Cerebellar cortex (tissue), 1 donor: ENCODE measurements around the gene SLC25A2.
"Not testable (repeated sequence)": the region's sequence is repeated elsewhere in the genome, so short reads cannot be mapped to it uniquely, and the experiment has no call there.

Experiments used
- DNase-seq: peaks from one replicate; pipeline ENCODE4 v3.0.0-alpha.2; 2015; ENCODE audit warnings: low spot score

SLC25A2 gene

DNA sequence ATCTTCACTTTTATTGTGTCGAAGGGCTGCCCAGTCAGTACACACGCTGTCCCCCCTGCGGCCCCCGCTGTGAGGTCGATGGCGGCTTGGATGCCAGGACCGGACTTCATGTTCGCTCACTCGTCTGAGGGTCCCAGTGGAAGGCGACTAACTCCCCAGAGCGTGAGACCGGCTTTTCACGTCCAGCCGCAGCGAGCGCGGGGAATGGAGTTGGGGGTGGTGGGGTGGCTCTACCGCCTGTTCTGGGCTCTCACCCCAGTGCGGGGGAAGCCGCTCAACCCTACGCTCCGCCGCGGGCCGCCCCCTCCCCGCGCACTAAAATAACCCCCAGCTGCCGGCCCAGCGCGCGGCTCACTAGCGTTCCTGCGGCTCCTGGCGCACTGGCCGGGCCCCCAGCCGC lies at the start of gene SLC25A2:
Gene SLC25A2, minus strand, starts transcription at position 294 of the 400 bp plus-strand sequence. Its CDS starts 184 bp downstream, at position 110.
- no peak for DNase-seq

DNA sequence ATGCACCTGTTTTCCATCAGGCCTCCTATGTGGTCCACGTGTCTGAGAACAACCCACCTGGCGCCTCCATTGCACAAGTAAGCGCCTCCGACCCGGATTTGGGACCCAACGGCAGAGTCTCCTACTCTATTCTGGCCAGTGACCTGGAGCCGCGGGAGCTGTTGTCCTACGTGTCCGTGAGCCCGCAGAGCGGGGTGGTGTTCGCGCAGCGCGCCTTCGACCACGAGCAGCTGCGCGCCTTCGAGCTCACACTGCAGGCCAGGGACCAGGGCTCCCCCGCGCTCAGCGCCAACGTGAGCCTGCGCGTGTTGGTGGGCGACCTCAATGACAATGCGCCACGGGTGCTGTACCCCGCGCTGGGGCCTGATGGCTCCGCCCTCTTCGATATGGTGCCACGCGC lies 47.7 kb upstream of the SLC25A2 start:
- no peak for DNase-seq

DNA sequence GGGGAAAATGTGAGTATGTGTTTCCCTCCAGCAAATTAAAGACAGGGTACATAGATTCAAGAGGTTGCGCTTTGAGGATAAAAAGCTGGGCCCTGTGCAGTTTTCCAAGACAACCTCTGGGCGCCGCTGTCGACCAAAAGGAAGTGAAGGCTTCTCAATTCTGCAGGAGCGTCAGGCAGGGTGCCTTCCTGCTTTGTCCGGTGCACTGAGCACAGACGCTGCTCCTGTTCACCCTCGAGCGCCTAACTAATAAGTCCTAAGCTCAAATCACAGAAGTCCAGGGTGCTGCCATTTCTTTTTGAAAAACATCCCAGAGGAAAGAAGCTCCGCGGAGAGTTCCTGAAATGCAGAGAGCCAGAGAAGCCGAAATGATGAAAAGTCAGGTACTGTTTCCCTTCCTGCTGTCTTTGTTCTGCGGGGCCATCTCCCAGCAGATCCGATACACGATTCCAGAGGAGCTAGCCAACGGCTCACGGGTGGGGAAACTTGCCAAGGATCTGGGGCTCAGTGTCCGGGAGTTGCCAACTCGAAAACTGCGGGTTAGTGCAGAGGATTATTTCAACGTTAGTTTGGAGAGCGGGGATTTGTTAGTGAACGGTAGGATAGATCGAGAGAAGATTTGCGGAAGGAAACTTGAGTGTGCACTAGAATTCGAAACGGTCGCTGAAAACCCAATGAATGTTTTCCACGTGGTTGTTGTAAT lies 46.2 kb upstream of the SLC25A2 start, which contains the start of gene PCDHGB1:
Gene PCDHGB1, plus strand, starts transcription at position 183 of the 703 bp plus-strand sequence. Its CDS starts 162 bp downstream, at position 345.
- peak; percentile 48 for DNase-seq

DNA sequence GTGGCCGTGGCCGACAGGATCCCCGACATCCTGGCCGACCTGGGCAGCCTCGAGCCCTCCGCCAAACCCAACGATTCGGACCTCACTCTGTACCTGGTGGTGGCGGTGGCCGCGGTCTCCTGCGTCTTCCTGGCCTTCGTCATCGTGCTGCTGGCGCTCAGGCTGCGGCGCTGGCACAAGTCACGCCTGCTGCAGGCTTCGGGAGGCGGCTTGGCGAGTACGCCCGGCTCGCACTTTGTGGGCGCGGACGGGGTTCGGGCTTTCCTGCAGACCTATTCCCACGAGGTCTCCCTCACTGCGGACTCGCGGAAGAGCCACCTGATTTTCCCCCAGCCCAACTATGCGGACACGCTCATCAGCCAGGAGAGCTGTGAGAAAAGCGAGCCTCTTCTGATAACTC lies 42.2 kb upstream of the SLC25A2 start:
- DNase-seq, result not testable (repeated sequence)

DNA sequence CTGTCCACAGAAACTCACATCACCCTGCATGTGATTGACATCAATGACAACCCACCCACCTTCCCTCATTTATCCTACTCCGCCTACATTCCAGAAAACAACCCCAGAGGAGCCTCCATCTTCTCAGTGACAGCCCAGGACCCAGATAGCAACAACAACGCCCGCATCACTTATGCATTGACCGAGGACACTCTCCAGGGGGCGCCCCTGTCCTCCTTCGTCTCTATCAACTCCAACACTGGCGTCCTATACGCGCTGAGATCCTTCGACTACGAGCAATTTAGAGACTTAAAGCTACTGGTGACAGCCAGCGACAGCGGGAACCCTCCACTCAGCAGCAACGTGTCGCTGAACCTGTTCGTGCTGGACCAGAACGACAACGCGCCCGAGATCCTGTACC lies 41.5 kb upstream of the SLC25A2 start:
- no peak for DNase-seq

DNA sequence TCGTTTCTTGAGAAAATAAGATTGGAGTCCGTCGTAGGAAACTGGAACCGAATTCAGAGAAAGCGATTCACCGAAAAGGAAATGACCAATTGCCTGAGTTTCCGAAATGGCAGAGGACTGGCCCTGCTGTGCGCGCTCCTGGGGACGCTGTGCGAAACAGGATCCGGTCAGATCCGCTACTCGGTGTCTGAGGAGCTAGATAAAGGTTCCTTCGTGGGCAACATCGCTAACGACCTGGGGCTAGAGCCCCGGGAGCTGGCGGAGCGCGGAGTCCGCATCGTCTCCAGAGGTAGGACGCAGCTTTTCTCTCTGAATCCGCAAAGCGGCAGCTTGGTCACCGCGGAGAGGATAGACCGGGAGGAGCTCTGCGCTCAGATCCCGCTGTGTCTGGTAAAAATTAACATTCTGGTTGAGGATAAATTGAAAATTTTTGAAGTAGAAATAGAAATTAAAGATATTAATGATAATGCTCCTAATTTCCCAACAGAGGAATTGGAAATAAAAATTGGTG lies 40.2 kb upstream of the SLC25A2 start:
- DNase-seq, result no peak

DNA sequence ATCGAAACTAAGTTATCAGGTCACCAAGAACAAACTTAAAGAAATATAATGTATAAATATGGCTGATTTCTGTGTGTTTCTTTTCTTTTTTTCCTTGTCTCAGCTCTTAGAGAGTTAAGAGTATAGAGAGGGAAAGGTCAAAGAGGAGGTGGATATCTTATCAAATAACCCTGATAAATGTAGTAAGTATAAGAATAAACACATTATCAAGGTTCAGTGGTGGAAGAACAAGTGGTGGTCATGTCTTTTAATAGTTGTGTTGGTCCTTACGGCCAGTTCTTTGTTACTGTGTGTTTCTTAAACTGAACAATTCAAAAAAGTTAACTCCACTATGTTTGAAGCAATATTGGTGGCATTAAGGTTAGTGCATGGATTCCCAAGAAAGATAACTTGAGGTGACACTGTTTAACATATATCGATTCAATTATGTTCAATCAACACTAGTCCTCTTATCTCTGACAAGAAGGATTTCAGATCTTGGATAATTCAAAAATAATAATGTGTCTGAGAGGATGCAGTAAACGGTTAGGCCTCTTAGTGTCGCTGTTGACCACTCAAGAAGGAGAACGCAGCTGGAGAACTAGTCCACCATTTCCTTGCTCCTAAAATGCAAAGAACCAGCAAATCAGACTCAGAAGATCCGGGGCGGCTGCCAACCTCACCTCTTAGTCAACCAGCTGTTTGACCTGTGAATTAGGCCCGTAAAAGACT lies 39.5 kb upstream of the SLC25A2 start, which contains the start of gene PCDHGA3:
Gene PCDHGA3, plus strand, starts transcription at position 588 of the 711 bp plus-strand sequence. CDS start 205 bp downstream, outside the sequence.
- peak; percentile 12 for DNase-seq

DNA sequence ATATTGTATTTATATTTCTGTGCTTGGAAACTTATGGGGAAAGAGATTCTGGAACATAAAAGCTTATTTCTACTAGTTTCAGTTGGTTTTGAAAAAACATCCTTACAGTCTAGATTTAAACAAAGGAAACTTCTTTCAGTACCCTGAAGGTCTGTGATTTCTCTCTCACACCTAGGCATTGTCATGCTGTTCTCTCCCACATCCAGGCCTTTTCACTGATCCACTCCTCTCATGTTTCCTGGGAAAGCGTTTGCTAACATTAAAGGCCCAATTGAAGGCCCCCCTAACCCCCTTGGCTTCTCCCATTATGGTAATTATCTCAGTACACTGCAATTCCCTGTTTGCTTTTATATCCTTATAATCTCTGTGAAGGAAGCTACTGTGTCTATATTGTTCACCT lies 38.9 kb upstream of the SLC25A2 start:
- no peak for DNase-seq

DNA sequence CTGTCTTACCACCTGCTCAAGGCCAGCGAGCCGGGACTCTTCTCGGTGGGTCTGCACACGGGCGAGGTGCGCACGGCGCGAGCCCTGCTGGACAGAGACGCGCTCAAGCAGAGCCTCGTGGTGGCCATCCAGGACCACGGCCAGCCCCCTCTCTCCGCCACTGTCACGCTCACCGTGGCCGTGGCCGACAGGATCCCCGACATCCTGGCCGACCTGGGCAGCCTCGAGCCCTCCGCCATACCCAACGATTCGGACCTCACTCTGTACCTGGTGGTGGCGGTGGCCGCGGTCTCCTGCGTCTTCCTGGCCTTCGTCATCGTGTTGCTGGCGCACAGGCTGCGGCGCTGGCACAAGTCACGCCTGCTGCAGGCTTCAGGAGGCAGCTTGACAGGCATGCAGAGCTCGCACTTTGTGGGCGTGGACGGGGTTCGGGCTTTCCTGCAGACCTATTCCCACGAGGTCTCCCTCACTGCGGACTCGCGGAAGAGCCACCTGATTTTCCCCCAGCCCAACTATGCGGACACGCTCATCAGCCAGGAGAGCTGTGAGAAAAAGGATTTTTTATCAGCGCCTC lies 37.0 kb upstream of the SLC25A2 start:
- not testable (repeated sequence) for DNase-seq

DNA sequence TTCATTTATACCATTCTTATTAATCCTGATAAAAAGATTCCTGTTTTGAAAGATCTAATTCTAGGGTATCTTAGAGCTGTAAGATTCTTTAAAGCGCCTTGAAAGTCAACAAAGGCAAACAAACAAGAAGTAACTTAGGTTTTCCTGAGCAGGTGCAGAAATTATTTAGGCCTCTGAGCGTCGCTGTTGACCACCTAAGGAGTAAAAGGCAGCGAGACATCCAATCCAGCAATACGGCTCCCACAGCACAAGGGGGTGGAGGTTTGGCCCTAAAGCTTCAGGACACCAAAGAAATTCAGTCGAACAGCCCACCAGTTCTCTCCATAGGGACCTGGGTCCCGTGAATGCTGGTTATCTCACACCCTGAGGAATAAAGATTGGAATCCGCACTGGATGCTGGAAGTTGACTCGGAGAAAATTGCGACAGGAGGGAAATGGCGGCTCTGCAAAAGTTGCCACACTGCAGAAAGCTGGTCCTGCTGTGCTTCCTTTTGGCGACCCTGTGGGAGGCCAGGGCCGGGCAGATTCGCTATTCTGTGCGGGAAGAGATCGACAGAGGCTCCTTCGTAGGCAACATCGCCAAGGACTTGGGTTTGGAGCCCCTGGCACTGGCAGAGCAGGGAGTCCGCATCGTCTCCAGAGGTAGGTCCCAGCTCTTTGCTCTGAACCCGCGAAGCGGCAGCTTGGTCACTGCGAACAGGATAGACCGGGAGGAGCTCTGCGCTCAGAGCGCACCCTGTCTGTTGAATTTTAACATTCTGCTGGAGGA lies 34.9 kb upstream of the SLC25A2 start, which contains the start of gene PCDHGA2:
Gene PCDHGA2, plus strand, starts transcription at position 223 of the 769 bp plus-strand sequence.
- peak; percentile 19 for DNase-seq

DNA sequence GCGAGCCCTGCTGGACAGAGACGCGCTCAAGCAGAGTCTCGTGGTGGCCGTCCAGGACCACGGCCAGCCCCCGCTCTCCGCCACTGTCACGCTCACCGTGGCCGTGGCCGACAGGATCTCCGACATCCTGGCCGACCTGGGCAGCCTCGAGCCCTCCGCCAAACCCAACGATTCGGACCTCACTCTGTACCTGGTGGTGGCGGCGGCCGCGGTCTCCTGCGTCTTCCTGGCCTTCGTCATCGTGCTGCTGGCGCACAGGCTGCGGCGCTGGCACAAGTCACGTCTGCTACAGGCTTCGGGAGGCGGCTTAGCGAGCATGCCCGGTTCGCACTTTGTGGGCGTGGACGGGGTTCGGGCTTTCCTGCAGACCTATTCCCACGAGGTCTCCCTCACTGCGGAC lies 28.7 kb upstream of the SLC25A2 start:
- DNase-seq, result not testable (repeated sequence)

DNA sequence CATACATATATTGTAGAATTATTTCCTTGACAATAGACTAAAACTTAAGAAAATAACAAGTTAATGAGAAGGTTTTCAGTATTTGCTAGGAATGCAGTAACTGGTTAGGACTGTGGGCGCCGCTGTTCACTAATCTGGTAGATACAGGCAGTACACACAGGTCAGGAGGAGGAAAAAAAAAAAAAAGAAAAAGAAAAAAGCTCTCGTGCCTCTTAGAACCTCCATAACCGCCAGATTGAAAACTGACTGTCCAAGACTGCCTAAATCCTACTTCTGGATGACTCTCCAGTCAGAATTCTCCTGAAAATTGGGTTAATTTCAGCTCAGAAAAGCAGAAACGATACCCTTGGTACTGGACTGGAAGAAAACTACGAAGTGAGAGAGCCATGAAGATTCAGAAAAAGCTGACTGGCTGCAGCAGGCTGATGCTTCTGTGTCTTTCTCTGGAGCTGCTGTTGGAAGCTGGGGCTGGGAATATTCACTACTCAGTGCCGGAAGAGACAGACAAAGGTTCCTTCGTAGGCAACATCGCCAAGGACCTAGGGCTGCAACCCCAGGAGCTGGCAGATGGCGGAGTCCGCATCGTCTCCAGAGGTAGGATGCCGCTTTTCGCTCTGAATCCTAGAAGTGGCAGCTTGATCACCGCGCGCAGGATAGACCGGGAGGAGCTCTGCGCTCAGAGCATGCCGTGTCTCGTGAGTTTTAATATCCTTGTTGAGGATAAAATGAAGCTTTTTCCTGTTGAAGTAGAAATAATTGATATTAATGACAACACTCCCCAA lies 26.6 kb upstream of the SLC25A2 start, which contains the start of gene PCDHGA1:
Gene PCDHGA1, plus strand, starts transcription at position 216 of the 782 bp plus-strand sequence.
- DNase-seq, result peak; percentile 29

DNA sequence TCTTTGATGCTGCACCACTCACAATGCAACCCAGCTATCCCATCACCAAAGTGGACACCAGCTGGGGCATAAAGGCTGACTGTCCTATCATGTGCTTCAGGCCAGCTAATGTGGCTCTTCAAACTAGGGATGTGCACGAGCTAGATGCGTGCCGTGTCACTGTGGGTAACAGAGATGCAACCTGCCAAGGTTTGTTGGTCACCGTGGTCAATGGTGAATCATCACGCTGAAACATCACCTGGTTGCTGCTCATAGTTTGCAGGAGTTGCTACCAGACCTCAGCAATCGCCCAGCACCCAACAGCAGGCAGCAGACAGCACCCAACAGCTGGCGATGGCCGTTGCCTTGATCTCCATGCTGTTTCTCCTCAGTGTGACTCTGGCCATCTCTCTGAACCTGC lies 24.4 kb upstream of the SLC25A2 start:
- DNase-seq, result no peak

DNA sequence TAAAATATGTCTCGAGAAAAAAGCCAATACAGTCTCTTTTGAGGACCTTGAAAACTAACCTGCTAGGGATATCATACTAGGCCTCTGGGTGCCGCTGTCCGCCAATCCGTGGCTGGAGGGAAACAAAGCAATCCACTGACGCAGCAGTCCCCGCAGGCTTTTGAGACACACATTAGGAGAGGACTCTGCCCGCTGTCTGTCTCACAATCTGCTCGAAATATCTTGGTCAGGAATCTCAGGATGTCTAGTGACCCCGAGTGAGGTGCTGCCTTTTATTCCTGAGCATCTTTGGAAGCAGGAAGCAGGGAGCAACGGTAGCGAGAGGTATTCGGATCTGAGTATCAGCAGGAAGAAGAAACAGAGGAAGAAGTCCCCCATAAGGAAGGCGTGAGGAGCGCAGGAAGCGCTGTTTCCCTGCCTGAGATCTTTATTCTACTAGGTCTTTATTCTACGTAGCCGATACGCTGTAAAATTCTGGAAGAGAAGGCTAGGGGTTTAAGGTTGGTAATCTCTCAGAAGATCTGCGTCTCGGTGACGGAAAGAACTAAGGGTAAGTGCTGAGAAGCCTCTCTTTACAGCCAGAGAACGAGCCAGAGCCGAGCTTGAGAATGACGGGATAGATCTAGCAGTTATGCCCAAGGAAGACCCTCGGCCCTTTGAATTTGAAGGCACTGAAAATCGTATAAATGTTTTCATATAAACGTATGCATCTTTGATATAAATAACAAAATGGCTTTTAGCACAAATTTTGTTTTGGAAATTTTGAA lies 22.4 kb upstream of the SLC25A2 start:
- DNase-seq, result peak; percentile 80

DNA sequence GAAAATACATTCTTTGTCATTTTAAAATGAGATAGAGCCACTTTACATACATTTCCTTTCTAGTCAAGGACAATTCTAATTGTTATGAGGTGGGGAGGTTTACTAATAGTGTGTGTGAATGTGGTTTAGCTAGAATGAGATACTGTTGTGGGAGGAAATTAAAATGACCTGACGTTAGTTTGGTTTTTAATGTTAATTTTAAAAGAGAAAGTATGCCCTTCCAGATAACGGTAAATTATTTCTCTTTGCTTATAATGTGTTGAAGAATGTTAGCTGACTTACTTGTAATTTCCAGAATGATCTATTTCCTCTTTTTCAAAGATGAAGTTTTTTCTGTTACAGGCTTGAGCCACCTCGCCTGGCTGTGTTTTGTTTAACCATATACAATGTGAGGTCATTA lies 18.4 kb upstream of the SLC25A2 start:
- no peak for DNase-seq

DNA sequence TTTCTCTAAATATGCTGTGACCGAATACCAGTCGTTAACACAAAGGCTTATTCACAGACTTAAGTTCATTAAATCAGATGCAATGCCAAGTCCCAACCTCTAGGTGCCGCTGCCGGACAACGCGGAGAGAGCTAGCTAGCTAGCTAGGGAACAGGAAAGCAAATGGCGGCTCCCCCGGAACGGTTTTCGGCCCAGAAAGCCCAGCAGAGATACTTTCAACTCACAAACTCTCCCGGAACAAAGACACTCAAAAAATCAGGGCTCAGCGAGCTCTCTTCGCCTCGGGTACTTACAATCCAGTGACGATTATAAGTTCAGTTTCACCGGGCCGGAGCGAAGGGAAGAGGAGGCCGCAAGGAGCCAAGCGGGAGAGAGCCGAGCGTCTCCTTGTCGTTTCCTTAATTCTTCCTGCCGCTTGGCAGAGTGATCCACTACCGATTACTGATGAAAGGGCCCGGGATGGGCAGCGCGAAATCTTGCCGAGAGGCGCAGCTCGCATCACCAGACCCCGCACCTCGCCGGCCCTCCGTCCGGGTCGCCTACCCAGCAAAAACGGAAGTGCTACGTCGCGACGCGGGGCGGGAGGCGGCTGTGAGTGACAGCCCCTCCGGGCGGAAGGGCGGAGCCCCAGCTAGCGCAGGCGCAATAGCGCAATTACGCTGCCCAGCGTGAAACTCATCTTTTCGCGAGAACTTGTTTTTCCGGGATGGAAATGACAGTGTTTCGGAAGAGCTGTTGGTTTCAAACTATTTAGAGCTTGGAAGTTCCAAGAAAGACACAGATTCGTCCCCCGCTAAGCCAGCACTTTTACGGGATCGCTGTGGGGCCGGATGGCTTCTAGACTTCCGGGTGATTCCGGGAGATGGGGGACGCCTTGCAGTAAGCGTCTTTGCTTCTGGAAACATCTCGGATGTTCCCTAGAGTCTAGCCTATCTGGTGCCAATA lies 16.6 kb upstream of the SLC25A2 start, which contains the start of gene TAF7:
Gene TAF7, minus strand, starts transcription at position 560 of the 945 bp plus-strand sequence. CDS start 740 bp downstream, outside the sequence.
- DNase-seq, result peak; percentile 92

DNA sequence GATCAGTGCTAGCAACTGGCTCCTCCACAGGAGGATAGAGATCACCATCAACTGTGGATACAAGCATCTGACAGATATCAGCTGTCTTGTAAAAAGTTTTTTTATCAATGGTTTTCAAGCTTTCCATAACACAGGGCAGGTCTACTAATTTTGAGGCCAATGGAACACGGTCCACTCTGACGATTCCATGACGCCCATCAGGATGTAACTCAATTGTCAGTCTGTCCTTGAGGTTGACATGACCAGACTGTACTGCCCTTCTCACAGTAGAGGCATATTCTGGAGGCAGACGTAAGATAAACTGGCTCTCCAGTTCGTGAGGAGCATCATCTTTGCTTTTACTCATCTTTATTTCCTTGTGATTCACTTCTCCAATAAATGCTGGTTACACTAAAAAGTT lies 15.8 kb upstream of the SLC25A2 start:
- no peak for DNase-seq

DNA sequence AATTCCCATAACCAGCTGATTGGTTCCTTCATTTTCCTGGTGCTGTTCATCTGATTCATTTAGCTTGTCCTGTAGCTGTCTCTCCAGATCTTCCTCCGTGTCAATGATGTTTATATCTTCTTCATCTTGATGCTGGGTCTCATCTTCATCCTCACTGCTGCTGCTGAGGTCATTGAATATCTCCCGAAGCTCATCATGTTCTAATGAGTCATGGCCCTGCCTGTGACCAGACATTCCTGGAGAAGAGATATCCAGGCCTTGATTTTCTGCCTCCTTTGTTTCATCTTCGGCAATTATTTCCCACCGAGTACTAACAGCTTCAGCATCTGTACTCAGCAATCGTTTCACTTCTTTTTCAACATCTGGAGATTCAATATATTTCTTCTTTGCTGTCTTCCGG lies 15.4 kb upstream of the SLC25A2 start:
- no peak for DNase-seq

DNA sequence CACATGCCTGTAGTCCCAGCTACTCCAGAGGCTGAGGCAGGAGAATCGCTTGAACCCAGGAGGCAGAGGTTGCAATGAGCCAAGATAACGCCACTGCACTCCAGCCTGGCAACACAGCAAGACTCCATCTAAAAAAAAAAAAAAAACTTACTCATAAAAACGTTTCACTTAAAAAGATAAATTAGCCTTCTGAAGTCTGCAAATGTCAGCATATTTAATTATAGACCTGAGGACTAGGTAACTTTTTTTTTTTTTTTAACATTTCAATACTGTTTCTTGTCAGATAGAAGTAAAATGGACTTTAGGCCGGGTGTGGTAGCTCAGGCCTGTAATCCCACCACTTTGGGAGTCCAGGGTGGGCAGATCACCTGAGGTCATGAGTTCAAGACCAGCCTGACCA lies 13.1 kb upstream of the SLC25A2 start:
- DNase-seq, result not testable (repeated sequence)
